SK-N-SH treated with all-trans-retinoic acid at 6 μM for 48 hours (cell line): ENCODE measurements around the gene AMZ1.

Experiments used
- ATAC-seq: fragments of 200-7000 bp; cut with Tn5 transposase; 3 replicates; pipeline ENCODE4 v1.9.1; 2020; ENCODE audit warnings: mild to moderate bottlenecking, moderate library complexity
- BACH2 ChIP-seq: fragments of 250-450 bp; sonication (Bioruptor Pico); IDR thresholded peaks from 2 replicates; pipeline ENCODE4 v1.9.0; 2021; ENCODE audit warnings: mild to moderate bottlenecking, borderline replicate concordance
- CSDC2 ChIP-seq: fragments of 250-450 bp; sonication (Bioruptor Pico); IDR thresholded peaks from 2 replicates; pipeline ENCODE4 v1.5.0; 2020; ENCODE audit warnings: mild to moderate bottlenecking, moderate library complexity
- ESRRG ChIP-seq: fragments of 250-450 bp; sonication (Bioruptor Pico); IDR thresholded peaks from 2 replicates; pipeline ENCODE4 v1.6.1; 2021; ENCODE audit warnings: mild to moderate bottlenecking
- GLIS3 ChIP-seq: fragments of 250-450 bp; sonication (Bioruptor Pico); IDR thresholded peaks from 2 replicates; pipeline ENCODE4 v1.5.0; 2020; ENCODE audit warnings: mild to moderate bottlenecking, moderate library complexity
- ISL1 ChIP-seq: fragments of 250-450 bp; sonication (Bioruptor Pico); IDR thresholded peaks from 2 replicates; pipeline ENCODE4 v2.1.2; 2022; ENCODE audit warnings: mild to moderate bottlenecking, moderate library complexity
- OSR1 ChIP-seq: fragments of 250-450 bp; sonication (Bioruptor Pico); IDR thresholded peaks from 2 replicates; pipeline ENCODE4 v1.8.0; 2022; ENCODE audit warnings: moderate library complexity, mild to moderate bottlenecking, inconsistent platforms
- PPARA ChIP-seq: fragments of 250-450 bp; sonication (Bioruptor Pico); IDR thresholded peaks from 2 replicates; pipeline ENCODE4 v1.5.0; 2020; ENCODE audit warnings: mild to moderate bottlenecking, borderline replicate concordance
- RARB ChIP-seq: fragments of 250-450 bp; sonication (Bioruptor Pico); IDR thresholded peaks from 2 replicates; pipeline ENCODE4 v1.8.0; 2021; ENCODE audit warnings: mild to moderate bottlenecking, moderate library complexity
- SNAI2 ChIP-seq: fragments of 250-450 bp; sonication (Bioruptor Pico); IDR thresholded peaks from 2 replicates; pipeline ENCODE4 v1.5.0; 2020; ENCODE audit warnings: mild to moderate bottlenecking, moderate library complexity
- TCF4 ChIP-seq: fragments of 250-450 bp; sonication (Bioruptor Pico); IDR thresholded peaks from 2 replicates; pipeline ENCODE4 v1.8.0; 2021; ENCODE audit warnings: mild to moderate bottlenecking, moderate library complexity, borderline replicate concordance
- TOX ChIP-seq: fragments of 250-450 bp; sonication (Bioruptor Pico); IDR thresholded peaks from 2 replicates; pipeline ENCODE4 v1.8.0; 2021; ENCODE audit warnings: mild to moderate bottlenecking, moderate library complexity, borderline replicate concordance
- ZC3H10 ChIP-seq: fragments of 250-450 bp; sonication (Bioruptor Pico); IDR thresholded peaks from 2 replicates; pipeline ENCODE4 v1.5.1; 2021; ENCODE audit warnings: mild to moderate bottlenecking, moderate library complexity
- ZFP3 ChIP-seq: fragments of 250-450 bp; sonication (Bioruptor Pico); IDR thresholded peaks from 2 replicates; pipeline ENCODE4 v1.5.0; 2020; ENCODE audit warnings: mild to moderate bottlenecking, moderate library complexity
- ZFP30 ChIP-seq: fragments of 450-650 bp; formaldehyde crosslinking; IDR thresholded peaks from 2 replicates; pipeline ENCODE4 v1.5.0; 2022; ENCODE audit warnings: mild to moderate bottlenecking, moderate library complexity
- ZNF565 ChIP-seq: fragments of 450-650 bp; formaldehyde crosslinking; conservative IDR thresholded peaks from 2 replicates; pipeline ENCODE4 v1.5.0; 2020; ENCODE audit warnings: low read depth, mild to moderate bottlenecking, moderate library complexity
- ZNF8 ChIP-seq: fragments of 450-650 bp; formaldehyde crosslinking; IDR thresholded peaks from 2 replicates; pipeline ENCODE4 v1.5.0; 2020; ENCODE audit warnings: mild to moderate bottlenecking, moderate library complexity
- TF ChIP-seq, protein P1 (sequence below): fragments of 250-450 bp; sonication (Bioruptor Pico); IDR thresholded peaks from 2 replicates; pipeline ENCODE4 v1.5.1; 2021; ENCODE audit warnings: mild to moderate bottlenecking, moderate library complexity
- TF ChIP-seq, protein P2 (sequence below): fragments of 250-450 bp; sonication (Bioruptor Pico); IDR thresholded peaks from 2 replicates; pipeline ENCODE4 v1.8.0; 2021; ENCODE audit warnings: low read depth, mild to moderate bottlenecking, moderate library complexity, borderline replicate concordance
- TF ChIP-seq, protein P3 (sequence below): fragments of 250-450 bp; sonication (Bioruptor Pico); IDR thresholded peaks from 2 replicates; pipeline ENCODE4 v1.5.0; 2020; ENCODE audit warnings: mild to moderate bottlenecking, moderate library complexity
- TF ChIP-seq, protein P4 (sequence below): fragments of 250-450 bp; sonication (Bioruptor Pico); IDR thresholded peaks from 2 replicates; pipeline ENCODE4 v1.8.0; 2020; ENCODE audit warnings: mild to moderate bottlenecking, moderate library complexity, borderline replicate concordance
- TF ChIP-seq, protein P5 (sequence below): fragments of 250-450 bp; sonication (Bioruptor Pico); IDR thresholded peaks from 2 replicates; pipeline ENCODE4 v1.5.1; 2020; ENCODE audit warnings: low read depth, mild to moderate bottlenecking, moderate library complexity

AMZ1 gene

DNA sequence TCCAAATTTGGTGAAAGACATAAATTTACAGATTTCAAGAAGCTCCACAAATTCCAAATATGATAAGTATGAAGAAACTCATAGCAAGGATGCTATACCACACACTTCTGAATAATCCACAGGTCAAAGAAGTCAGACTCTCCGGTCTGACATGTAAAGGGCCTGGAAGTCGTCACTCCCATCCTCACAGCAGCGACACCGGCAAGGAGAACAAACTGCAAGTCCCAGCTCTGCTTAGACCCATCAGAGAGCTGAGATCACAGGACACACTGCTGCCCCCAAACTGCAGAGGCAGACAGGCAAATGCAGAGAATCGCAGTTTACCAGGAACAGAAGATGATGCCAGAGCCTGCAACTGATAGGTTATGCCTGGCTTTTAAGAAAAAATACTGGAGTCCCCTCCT is 62.0 kb downstream of the AMZ1 start:
- TF ChIP-seq ZFP30 (no peak), ISL1 (CRISPR knock-in tag) (no peak), ZNF8 (no peak), ZFP3 (CRISPR knock-in tag) (no peak), ZNF565 (CRISPR knock-in tag) (no peak), TOX (no peak), GLIS3 (no peak), BACH2 (CRISPR knock-in tag) (no peak), TCF4 (CRISPR knock-in tag) (no peak), PPARA (CRISPR knock-in tag) (no peak), RARB (CRISPR knock-in tag) (no peak), ZC3H10 (no peak), SNAI2 (CRISPR knock-in tag) (no peak), ESRRG (no peak), OSR1 (CRISPR knock-in tag) (no peak)
- TF ChIP-seq, protein P1, sequence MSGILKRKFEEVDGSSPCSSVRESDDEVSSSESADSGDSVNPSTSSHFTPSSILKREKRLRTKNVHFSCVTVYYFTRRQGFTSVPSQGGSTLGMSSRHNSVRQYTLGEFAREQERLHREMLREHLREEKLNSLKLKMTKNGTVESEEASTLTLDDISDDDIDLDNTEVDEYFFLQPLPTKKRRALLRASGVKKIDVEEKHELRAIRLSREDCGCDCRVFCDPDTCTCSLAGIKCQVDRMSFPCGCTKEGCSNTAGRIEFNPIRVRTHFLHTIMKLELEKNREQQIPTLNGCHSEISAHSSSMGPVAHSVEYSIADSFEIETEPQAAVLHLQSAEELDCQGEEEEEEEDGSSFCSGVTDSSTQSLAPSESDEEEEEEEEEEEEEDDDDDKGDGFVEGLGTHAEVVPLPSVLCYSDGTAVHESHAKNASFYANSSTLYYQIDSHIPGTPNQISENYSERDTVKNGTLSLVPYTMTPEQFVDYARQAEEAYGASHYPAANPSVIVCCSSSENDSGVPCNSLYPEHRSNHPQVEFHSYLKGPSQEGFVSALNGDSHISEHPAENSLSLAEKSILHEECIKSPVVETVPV (CRISPR knock-in tag), result no peak
- TF ChIP-seq, protein P2, sequence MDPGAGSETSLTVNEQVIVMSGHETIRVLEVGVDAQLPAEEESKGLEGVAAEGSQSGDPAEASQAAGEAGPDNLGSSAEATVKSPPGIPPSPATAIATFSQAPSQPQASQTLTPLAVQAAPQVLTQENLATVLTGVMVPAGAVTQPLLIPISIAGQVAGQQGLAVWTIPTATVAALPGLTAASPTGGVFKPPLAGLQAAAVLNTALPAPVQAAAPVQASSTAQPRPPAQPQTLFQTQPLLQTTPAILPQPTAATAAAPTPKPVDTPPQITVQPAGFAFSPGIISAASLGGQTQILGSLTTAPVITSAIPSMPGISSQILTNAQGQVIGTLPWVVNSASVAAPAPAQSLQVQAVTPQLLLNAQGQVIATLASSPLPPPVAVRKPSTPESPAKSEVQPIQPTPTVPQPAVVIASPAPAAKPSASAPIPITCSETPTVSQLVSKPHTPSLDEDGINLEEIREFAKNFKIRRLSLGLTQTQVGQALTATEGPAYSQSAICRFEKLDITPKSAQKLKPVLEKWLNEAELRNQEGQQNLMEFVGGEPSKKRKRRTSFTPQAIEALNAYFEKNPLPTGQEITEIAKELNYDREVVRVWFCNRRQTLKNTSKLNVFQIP (CRISPR knock-in tag), result no peak
- TF ChIP-seq, protein P3, sequence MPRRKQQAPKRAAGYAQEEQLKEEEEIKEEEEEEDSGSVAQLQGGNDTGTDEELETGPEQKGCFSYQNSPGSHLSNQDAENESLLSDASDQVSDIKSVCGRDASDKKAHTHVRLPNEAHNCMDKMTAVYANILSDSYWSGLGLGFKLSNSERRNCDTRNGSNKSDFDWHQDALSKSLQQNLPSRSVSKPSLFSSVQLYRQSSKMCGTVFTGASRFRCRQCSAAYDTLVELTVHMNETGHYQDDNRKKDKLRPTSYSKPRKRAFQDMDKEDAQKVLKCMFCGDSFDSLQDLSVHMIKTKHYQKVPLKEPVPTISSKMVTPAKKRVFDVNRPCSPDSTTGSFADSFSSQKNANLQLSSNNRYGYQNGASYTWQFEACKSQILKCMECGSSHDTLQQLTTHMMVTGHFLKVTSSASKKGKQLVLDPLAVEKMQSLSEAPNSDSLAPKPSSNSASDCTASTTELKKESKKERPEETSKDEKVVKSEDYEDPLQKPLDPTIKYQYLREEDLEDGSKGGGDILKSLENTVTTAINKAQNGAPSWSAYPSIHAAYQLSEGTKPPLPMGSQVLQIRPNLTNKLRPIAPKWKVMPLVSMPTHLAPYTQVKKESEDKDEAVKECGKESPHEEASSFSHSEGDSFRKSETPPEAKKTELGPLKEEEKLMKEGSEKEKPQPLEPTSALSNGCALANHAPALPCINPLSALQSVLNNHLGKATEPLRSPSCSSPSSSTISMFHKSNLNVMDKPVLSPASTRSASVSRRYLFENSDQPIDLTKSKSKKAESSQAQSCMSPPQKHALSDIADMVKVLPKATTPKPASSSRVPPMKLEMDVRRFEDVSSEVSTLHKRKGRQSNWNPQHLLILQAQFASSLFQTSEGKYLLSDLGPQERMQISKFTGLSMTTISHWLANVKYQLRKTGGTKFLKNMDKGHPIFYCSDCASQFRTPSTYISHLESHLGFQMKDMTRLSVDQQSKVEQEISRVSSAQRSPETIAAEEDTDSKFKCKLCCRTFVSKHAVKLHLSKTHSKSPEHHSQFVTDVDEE (CRISPR knock-in tag), result no peak
- ATAC-seq, result peak; percentile 82

DNA sequence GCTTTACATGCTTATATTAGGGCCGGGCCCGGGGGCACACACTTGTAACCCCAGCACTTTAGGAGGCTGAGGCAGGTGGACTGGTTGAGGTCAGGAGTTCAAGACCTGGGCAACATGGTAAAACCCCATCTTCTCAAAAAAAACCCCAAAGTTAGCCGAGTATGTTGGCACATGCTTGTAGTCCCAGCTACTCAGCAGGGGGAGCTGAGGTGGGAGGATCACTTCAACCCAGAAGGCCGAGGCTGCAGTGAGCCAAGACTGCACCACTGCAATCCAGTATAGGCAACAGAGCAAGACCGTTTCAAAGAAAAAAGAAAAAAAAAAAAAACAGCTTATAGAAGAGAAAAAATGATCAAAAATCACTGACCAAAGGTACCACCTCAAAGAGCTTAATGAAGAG is 63.1 kb downstream of the AMZ1 start:
- ATAC-seq, result no peak

DNA sequence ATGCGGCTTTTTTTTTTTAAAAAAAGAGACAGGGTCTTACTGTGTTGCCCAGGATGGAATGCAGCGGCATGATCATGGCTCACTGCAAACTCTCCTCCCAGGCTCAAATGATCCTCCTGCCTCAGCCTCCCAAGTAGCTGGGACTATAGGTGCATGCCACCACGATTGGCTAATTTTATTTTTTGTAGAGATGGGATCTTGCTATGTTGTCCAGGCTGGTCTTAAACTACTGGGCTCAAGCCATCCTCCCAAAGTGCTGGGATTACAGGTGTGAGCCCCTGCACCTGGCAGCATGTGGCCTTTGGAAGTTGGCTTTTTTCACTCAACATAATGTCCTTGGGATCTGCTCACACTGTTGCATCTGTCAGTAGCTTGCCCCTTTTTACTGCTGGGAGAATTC is 65.1 kb downstream of the AMZ1 start:
- no peak for TF ChIP-seq ESRRG
- TF ChIP-seq ZFP30, result no peak
- TF ChIP-seq, protein P1 (CRISPR knock-in tag), result no peak
- TF ChIP-seq BACH2 (CRISPR knock-in tag), result no peak
- TF ChIP-seq, protein P2 (CRISPR knock-in tag), result no peak
- TF ChIP-seq OSR1 (CRISPR knock-in tag), result no peak
- TF ChIP-seq, protein P4, sequence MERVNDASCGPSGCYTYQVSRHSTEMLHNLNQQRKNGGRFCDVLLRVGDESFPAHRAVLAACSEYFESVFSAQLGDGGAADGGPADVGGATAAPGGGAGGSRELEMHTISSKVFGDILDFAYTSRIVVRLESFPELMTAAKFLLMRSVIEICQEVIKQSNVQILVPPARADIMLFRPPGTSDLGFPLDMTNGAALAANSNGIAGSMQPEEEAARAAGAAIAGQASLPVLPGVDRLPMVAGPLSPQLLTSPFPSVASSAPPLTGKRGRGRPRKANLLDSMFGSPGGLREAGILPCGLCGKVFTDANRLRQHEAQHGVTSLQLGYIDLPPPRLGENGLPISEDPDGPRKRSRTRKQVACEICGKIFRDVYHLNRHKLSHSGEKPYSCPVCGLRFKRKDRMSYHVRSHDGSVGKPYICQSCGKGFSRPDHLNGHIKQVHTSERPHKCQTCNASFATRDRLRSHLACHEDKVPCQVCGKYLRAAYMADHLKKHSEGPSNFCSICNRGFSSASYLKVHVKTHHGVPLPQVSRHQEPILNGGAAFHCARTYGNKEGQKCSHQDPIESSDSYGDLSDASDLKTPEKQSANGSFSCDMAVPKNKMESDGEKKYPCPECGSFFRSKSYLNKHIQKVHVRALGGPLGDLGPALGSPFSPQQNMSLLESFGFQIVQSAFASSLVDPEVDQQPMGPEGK (CRISPR knock-in tag), result no peak
- TF ChIP-seq SNAI2 (CRISPR knock-in tag), result no peak
- TF ChIP-seq TCF4 (CRISPR knock-in tag), result no peak
- no peak for TF ChIP-seq ZC3H10
- TF ChIP-seq, protein P5, sequence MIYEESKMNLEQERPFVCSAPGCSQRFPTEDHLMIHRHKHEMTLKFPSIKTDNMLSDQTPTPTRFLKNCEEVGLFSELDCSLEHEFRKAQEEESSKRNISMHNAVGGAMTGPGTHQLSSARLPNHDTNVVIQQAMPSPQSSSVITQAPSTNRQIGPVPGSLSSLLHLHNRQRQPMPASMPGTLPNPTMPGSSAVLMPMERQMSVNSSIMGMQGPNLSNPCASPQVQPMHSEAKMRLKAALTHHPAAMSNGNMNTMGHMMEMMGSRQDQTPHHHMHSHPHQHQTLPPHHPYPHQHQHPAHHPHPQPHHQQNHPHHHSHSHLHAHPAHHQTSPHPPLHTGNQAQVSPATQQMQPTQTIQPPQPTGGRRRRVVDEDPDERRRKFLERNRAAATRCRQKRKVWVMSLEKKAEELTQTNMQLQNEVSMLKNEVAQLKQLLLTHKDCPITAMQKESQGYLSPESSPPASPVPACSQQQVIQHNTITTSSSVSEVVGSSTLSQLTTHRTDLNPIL, result no peak
- ATAC-seq, result no peak

More for the DNA sequence above, 63.1 kb downstream of the AMZ1 start:
- TF ChIP-seq ZNF565 (CRISPR knock-in tag) (no peak), SNAI2 (CRISPR knock-in tag) (no peak), ZFP3 (CRISPR knock-in tag) (no peak), RARB (CRISPR knock-in tag) (no peak), GLIS3 (no peak), CSDC2 (CRISPR knock-in tag) (no peak), ZC3H10 (no peak), TOX (no peak), TCF4 (CRISPR knock-in tag) (no peak), ZNF8 (no peak)
- TF ChIP-seq, protein P1 (CRISPR knock-in tag), result no peak
